ENCODE data around the gene TMEM139. TPM values are rescaled to one million over a fixed set of nuclear protein-coding genes. Genes with fewer than 3 reads are reported as not detected.

Gene TMEM139
- total RNA-seq, 4 donors from 2014 or later: 2.1 to 12.0 (median 6.4) TPM

- Histone ChIP-seq H3K36me3 (no peaks in the 10 kb centered on the region), H3K27me3 (no peaks in the 10 kb centered on the region), H3K27ac (peak overlapping the region in 3 of 4 donors; percentile 67 to 95 (median 90)), H3K4me3 (no peak overlapping the region), H3K9me3 (no peaks in the 10 kb centered on the region), H3K4me1 (peaks cover 0 to 80% (median 30%) of the 10 kb centered on the region in 4 donors)
- WGBS, 2 donors: 75 to 87% methylated on average over 4 of the region's 4 CpGs
- no peak for DNase-seq (ENCODE audit: low spot score in 2 of 2)
- TF ChIP-seq, protein P1, sequence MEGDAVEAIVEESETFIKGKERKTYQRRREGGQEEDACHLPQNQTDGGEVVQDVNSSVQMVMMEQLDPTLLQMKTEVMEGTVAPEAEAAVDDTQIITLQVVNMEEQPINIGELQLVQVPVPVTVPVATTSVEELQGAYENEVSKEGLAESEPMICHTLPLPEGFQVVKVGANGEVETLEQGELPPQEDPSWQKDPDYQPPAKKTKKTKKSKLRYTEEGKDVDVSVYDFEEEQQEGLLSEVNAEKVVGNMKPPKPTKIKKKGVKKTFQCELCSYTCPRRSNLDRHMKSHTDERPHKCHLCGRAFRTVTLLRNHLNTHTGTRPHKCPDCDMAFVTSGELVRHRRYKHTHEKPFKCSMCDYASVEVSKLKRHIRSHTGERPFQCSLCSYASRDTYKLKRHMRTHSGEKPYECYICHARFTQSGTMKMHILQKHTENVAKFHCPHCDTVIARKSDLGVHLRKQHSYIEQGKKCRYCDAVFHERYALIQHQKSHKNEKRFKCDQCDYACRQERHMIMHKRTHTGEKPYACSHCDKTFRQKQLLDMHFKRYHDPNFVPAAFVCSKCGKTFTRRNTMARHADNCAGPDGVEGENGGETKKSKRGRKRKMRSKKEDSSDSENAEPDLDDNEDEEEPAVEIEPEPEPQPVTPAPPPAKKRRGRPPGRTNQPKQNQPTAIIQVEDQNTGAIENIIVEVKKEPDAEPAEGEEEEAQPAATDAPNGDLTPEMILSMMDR (IDR thresholded peaks at IDR 0.05): no peak
- TF ChIP-seq POLR2A (IDR thresholded peaks at IDR 0.05) (no peak), EP300 (IDR thresholded peaks at IDR 0.05) (no peak)
These were observed 1.4 kb upstream of the TMEM139 start for GRCh38 chr7:143283381-143283780.

- peaks cover 0 to 72% (median 34%) of the 10 kb centered on the region in 4 donors for H3K4me1 ChIP-seq
- TF ChIP-seq EP300 (IDR thresholded peaks at IDR 0.05) (no peak), POLR2A (IDR thresholded peaks at IDR 0.05) (no peak)
- TF ChIP-seq, protein P1 (IDR thresholded peaks at IDR 0.05): no peak
- 47 to 59% methylated on average over 3 of the region's 3 CpGs for WGBS, 2 donors
- H3K27ac ChIP-seq: peak overlapping the region; percentile 10 to 95 (median 78)
- no peaks in the 10 kb centered on the region for H3K27me3 ChIP-seq
- no peak for DNase-seq (ENCODE audit: low spot score in 2 of 2)
- no peaks in the 10 kb centered on the region for H3K36me3 ChIP-seq
- H3K4me3 ChIP-seq: peak overlapping the region in 1 of 4 donors; percentile 20
- no peaks in the 10 kb centered on the region for H3K9me3 ChIP-seq
These were observed 666 bp downstream of the TMEM139 start for GRCh38 chr7:143285470-143285778.

DNA sequence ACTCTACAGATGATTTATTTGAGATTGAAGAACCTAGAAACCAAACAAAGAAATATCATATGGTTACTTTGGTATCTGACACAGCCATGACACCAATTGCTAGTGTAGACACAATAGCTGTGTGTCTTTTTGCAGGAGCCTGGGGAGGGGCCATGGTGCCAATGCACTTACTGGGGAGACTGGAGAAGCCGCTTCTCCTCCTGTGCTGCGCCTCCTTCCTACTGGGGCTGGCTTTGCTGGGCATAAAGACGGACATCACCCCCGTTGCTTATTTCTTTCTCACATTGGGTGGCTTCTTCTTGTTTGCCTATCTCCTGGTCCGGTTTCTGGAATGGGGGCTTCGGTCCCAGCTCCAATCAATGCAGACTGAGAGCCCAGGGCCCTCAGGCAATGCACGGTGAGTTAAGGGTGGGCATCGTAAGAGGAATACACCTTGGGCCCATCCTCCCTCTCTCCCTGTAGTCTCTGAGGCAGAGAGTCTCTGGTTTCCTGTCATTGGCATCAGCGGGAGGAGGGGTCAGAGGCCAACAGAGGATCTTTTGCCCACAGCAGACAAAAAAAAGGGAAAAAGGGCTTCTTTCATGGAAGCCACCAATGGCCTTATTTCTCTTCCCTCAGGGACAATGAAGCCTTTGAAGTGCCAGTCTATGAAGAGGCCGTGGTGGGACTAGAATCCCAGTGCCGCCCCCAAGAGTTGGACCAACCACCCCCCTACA lies 1.2 kb downstream of the TMEM139 start:
- DNase-seq (ENCODE audit: low spot score in 2 of 2): no peak
- H3K4me3 ChIP-seq: no peak overlapping the region
- WGBS, 2 donors: 66 to 75% methylated on average over 11 of the region's 11 CpGs
- TF ChIP-seq POLR2A (IDR thresholded peaks at IDR 0.05) (no peak), EP300 (IDR thresholded peaks at IDR 0.05) (no peak)
- TF ChIP-seq, protein P1 (IDR thresholded peaks at IDR 0.05): no peak
- no peaks in the 10 kb centered on the region for H3K36me3 ChIP-seq
- peak overlapping the region; percentile 32 to 95 (median 78) for H3K27ac ChIP-seq
- H3K27me3 ChIP-seq: no peaks in the 10 kb centered on the region
- peaks cover 0 to 72% (median 36%) of the 10 kb centered on the region in 4 donors for H3K4me1 ChIP-seq
- H3K9me3 ChIP-seq: no peaks in the 10 kb centered on the region

GRCh38 chr7:143286522-143286890 lies 1.7 kb downstream of the TMEM139 start:
- no peak for DNase-seq (ENCODE audit: low spot score in 2 of 2)
- TF ChIP-seq POLR2A (IDR thresholded peaks at IDR 0.05): no peak
- no peak for TF ChIP-seq EP300 (IDR thresholded peaks at IDR 0.05)
- TF ChIP-seq, protein P1 (IDR thresholded peaks at IDR 0.05): no peak
- Histone ChIP-seq H3K4me1 (peaks cover 0 to 73% (median 37%) of the 10 kb centered on the region in 4 donors), H3K27me3 (no peaks in the 10 kb centered on the region), H3K9me3 (no peaks in the 10 kb centered on the region), H3K4me3 (no peak overlapping the region), H3K27ac (peak overlapping the region; percentile 32 to 95 (median 78)), H3K36me3 (no peaks in the 10 kb centered on the region)
- 69 to 70% methylated on average over 6 of the region's 6 CpGs for WGBS, 2 donors

- WGBS, 2 donors: 71 to 79% methylated on average over 17 of the region's 17 CpGs
- peak overlapping the region; percentile 58 to 90 (median 76) for H3K4me3 ChIP-seq
- TF ChIP-seq EP300 (IDR thresholded peaks at IDR 0.05) (no peak), POLR2A (IDR thresholded peaks at IDR 0.05) (no peak)
- TF ChIP-seq, protein P1 (IDR thresholded peaks at IDR 0.05): no peak
- peaks cover 0 to 8% (median 4%) of the 10 kb centered on the region in 3 donors for H3K36me3 ChIP-seq
- H3K4me1 ChIP-seq: peaks cover 0 to 73% (median 37%) of the 10 kb centered on the region in 4 donors
- H3K27me3 ChIP-seq: no peaks in the 10 kb centered on the region
- DNase-seq (ENCODE audit: low spot score in 2 of 2): no peak
- H3K9me3 ChIP-seq: no peaks in the 10 kb centered on the region
- H3K27ac ChIP-seq: peak overlapping the region; percentile 33 to 95 (median 91)
These were observed 2.7 kb downstream of the TMEM139 start for GRCh38 chr7:143287339-143287934.

Data from tibial nerve (tissue), 4 donors.